Measurements from ENCODE around the gene PRPF31. TPM values are rescaled to one million over a fixed set of nuclear protein-coding genes. Genes with fewer than 3 reads are reported as not detected.

PRPF31 gene
- total and polyA plus RNA-seq, 9 donors: 30.0 to 62.2 (median 51.1) TPM

DNA sequence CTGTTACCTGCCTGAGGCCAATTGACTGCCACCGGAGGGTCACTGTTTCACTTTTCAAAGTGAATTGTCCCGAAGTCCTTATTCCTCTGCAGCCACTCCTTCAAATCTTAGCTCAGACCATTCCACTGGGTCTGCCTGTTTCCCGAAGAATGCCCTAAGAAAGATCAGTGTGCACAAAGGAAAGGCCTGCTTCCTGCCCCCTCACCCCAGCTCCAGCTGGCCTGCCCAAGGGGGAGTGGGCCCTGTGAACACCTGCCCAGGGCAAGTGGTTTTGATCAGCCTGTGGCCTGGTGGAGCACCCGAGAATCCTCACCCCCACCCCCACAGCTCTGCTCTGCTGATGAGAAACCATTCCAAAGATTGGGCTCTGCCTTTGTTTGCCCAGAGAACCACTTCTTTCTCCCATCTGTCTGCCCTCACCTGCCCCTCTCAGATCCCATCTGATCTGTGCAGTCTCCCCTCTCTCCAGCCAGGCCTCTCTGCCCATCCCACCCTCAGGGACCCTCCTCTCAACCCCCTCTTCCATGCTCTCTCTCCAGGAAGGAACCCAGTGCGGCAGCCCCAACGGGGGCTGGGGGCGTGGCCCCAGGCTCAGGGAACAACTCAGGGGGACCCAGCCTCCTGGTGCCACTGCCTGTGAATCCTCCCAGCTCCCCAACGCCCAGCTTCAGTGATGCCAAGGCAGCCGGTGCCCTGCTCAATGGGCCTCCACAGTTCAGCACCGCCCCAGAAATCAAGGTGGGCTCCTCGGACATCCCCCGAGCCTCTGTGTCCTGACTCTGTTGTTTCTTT lies 33.7 kb downstream of the PRPF31 start:
- no peak for TF ChIP-seq POLR2A (IDR thresholded peaks at IDR 0.05)
- no peak for TF ChIP-seq EP300 (IDR thresholded peaks at IDR 0.05)
- TF ChIP-seq, protein P1, sequence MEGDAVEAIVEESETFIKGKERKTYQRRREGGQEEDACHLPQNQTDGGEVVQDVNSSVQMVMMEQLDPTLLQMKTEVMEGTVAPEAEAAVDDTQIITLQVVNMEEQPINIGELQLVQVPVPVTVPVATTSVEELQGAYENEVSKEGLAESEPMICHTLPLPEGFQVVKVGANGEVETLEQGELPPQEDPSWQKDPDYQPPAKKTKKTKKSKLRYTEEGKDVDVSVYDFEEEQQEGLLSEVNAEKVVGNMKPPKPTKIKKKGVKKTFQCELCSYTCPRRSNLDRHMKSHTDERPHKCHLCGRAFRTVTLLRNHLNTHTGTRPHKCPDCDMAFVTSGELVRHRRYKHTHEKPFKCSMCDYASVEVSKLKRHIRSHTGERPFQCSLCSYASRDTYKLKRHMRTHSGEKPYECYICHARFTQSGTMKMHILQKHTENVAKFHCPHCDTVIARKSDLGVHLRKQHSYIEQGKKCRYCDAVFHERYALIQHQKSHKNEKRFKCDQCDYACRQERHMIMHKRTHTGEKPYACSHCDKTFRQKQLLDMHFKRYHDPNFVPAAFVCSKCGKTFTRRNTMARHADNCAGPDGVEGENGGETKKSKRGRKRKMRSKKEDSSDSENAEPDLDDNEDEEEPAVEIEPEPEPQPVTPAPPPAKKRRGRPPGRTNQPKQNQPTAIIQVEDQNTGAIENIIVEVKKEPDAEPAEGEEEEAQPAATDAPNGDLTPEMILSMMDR (IDR thresholded peaks at IDR 0.05): no peak

DNA sequence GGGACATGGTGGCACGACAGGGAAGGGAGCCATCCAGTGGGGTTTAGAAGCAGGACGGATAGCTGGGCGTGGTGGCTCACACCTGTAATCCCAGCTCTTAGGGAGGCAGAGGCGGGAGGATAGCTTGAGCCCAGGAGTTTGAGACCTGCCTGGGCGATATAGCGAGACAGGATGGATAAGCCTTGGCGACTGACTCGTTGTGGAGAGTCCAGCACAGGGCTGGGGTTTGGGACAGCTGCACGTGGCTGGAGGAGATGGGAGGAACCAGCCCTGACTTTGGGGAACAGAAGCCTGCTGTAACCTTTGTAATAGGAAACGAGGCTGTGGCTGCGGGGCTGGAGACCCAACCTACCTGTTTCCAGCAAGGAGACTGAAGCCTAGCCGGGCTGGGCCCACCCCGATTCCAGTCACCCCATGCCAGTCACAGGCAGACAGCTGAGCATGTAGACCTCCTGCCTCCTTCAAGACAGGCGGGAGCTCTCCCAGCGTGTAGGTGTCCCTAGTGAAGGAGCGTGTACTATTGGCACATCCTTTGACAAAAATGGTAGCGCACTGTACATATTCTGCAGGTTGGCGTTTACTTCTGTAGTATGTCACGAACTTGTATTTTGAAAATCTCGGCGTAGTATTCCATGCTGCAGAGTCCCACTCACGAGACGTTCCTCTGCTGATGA lies 35.9 kb downstream of the PRPF31 start:
- Histone ChIP-seq H3K4me3 (no peak overlapping the region), H3K9me3 (no peaks in the 10 kb centered on the region), H3K27ac (no peak overlapping the region), H3K36me3 (no peaks in the 10 kb centered on the region), H3K27me3 (no peaks in the 10 kb centered on the region), H3K4me1 (ENCODE audit: insufficient read depth) (peaks cover 3% of the 10 kb centered on the region)
- 77 to 86% (median 83%) methylated on average over 23 of the region's 23 CpGs for WGBS, 3 donors
- no peak for DNase-seq
- intact Hi-C loops (cut with DNase I): no loop called here
- TF ChIP-seq POLR2A (IDR thresholded peaks at IDR 0.05) (no peak), EP300 (IDR thresholded peaks at IDR 0.05) (no peak)
- TF ChIP-seq, protein P1 (IDR thresholded peaks at IDR 0.05): no peak

More for the DNA sequence above, 33.7 kb downstream of the PRPF31 start:
- H3K27ac ChIP-seq: no peak overlapping the region
- H3K9me3 ChIP-seq: no peaks in the 10 kb centered on the region
- H3K36me3 ChIP-seq: no peaks in the 10 kb centered on the region
- no peak overlapping the region for H3K4me3 ChIP-seq
- no peak for DNase-seq
- H3K4me1 ChIP-seq (ENCODE audit: insufficient read depth): peaks cover 3% of the 10 kb centered on the region
- intact Hi-C loops (cut with DNase I): no loop called here
- H3K27me3 ChIP-seq: no peaks in the 10 kb centered on the region
- WGBS, 3 donors: 81 to 84% (median 84%) methylated on average over 12 of the region's 12 CpGs

DNA sequence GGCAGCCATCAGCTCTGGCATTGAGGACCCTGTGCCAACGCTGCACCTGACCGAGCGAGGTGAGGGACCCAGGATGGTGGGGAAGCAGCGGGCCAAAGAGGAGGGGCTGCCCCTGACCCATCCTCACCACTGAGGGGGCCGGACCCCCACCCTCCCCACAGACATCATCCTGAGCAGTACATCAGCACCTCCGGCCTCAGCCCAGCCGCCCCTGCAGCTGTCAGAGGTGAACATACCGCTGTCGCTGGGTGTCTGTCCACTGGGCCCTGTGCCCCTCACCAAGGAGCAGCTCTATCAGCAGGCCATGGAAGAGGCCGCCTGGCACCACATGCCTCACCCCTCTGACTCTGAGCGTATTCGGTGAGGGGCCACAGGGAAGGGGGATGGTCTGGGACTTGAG lies 36.7 kb downstream of the PRPF31 start:
- no peak for TF ChIP-seq POLR2A (IDR thresholded peaks at IDR 0.05)
- TF ChIP-seq EP300 (IDR thresholded peaks at IDR 0.05): no peak
- TF ChIP-seq, protein P1 (IDR thresholded peaks at IDR 0.05): no peak
- Histone ChIP-seq H3K27me3 (no peaks in the 10 kb centered on the region), H3K4me3 (no peak overlapping the region), H3K4me1 (ENCODE audit: insufficient read depth) (peaks cover 3% of the 10 kb centered on the region), H3K36me3 (no peaks in the 10 kb centered on the region), H3K9me3 (no peaks in the 10 kb centered on the region), H3K27ac (no peak overlapping the region)
- WGBS, 3 donors: 77 to 83% (median 82%) methylated on average over 12 of the region's 12 CpGs
- intact Hi-C loops (cut with DNase I): no loop called here
- no peak for DNase-seq

DNA sequence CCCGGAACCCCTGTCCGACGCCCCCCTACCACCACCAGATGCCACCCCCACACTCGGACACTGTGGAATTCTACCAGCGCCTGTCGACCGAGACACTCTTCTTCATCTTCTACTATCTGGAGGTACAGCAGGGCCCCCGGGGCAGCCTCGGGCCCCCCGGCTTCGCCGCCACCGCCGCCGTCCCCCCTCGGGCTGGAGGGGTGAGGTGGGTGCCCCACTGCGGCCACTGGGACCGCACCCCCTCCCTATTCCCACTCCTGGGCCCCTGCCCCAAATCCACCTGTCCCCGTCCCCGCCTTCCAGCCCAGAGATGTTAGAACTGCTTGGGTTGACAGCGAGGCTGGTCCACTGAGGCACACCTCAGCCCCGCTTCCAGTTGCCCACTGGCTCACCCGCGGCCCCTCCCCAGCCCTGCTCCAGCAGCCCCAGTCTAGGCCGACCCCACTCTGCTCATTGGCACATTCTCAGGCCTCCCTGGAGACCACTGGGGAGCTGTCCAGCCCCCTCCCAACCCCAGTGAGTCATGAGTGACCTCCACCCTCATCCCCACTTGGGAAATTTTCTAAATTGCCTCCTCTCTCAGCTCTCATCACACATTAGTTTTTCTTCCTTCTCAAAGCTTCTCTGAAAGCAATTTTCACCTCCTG lies 37.4 kb downstream of the PRPF31 start:
- intact Hi-C loops (cut with DNase I): no loop called here
- TF ChIP-seq, protein P1 (IDR thresholded peaks at IDR 0.05): no peak
- TF ChIP-seq POLR2A (IDR thresholded peaks at IDR 0.05) (no peak), EP300 (IDR thresholded peaks at IDR 0.05) (no peak)
- Histone ChIP-seq H3K4me3 (no peak overlapping the region), H3K36me3 (no peaks in the 10 kb centered on the region), H3K9me3 (no peaks in the 10 kb centered on the region), H3K4me1 (ENCODE audit: insufficient read depth) (peaks cover 2% of the 10 kb centered on the region), H3K27ac (no peak overlapping the region), H3K27me3 (no peaks in the 10 kb centered on the region)
- WGBS, 3 donors: 74 to 81% (median 76%) methylated on average over 23 to 25 of the region's 25 CpGs
- DNase-seq: no peak
